IMR-90 (cell line): Measurements from ENCODE around the gene DHDH. TPM values are rescaled to one million over a fixed set of nuclear protein-coding genes. Genes with fewer than 3 reads are reported as not detected.

Experiments
- ATAC-seq: fragments of 200-7000 bp; cut with Tn5 transposase; 2 replicates; pipeline ENCODE4 v1.9.1; 2020; ENCODE audit warnings: low read depth, mild to moderate bottlenecking, moderate library complexity
- BruUV-seq: library from RNA; stranded (reverse); fragments of 400-500 nt; replicated peaks from 2 replicates; lab custom pipeline; 2021; lab: Mats Ljungman, UMichigan
- CTCF ChIA-PET: fragments of 300-600 bp; formaldehyde crosslinking; extraction: SDS; loops from one replicate; lab custom pipeline; 2021; ENCODE audit warnings: antibody characterized with exemption; lab: Yijun Ruan, JAX
- POLR2A ChIA-PET: fragments of 300-600 bp; sonication (Branson Sonifier 250); formaldehyde crosslinking; loops from one replicate; lab custom pipeline; 2022; ENCODE audit warnings: antibody characterized with exemption; ENCODE audit not compliant: unreplicated experiment; lab: Charles Lee
- DNase-seq: peaks from one replicate; pipeline ENCODE4 v3.0.0; 2013
- H2AFZ ChIP-seq: replicated peaks from 2 replicates; pipeline ENCODE3; 2013; ENCODE audit warnings: low read length, mild to moderate bottlenecking; ENCODE audit not compliant: poor library complexity
- H2AK5ac ChIP-seq: 2 replicates; pipeline ENCODE4 v1.6.1; 2013; ENCODE audit warnings: low read depth, low read length, inconsistent platforms
- H2AK9ac ChIP-seq: replicated peaks from 2 replicates; pipeline ENCODE3; 2013; ENCODE audit warnings: mild to moderate bottlenecking, low read depth, low read length, moderate library complexity; ENCODE audit not compliant: poor library complexity
- H2BK120ac ChIP-seq: 2 replicates; pipeline ENCODE4 v1.6.1; 2013; ENCODE audit warnings: low read depth, low read length, inconsistent platforms
- H2BK15ac ChIP-seq: 3 replicates; pipeline ENCODE4 v1.6.1; 2013; ENCODE audit warnings: low read depth, low read length, inconsistent platforms
- H2BK20ac ChIP-seq: 2 replicates; pipeline ENCODE4 v1.6.1; 2013; ENCODE audit warnings: low read depth, mild to moderate bottlenecking, inconsistent platforms, low read length, moderate library complexity
- H2BK5ac ChIP-seq: 2 replicates; pipeline ENCODE4 v1.6.1; 2013; ENCODE audit warnings: mild to moderate bottlenecking, low read depth, low read length, inconsistent platforms; ENCODE audit not compliant: poor library complexity, severe bottlenecking
- H3K14ac ChIP-seq: replicated peaks from 2 replicates; pipeline ENCODE4 v1.6.1; 2013; ENCODE audit warnings: low read depth, low read length, inconsistent platforms
- H3K18ac ChIP-seq: 2 replicates; pipeline ENCODE4 v1.6.1; 2013; ENCODE audit warnings: low read depth, low read length, control low read depth
- H3K23ac ChIP-seq: 2 replicates; pipeline ENCODE4 v1.6.1; 2013; ENCODE audit warnings: low read depth, low read length, inconsistent platforms
- H3K27ac ChIP-seq: 2 replicates; pipeline ENCODE4 v1.5.1; 2013; ENCODE audit warnings: mild to moderate bottlenecking, control low read depth, low read length; ENCODE audit not compliant: insufficient read depth
- H3K27me3 ChIP-seq: 2 replicates; pipeline ENCODE4 v1.6.1; 2013; ENCODE audit warnings: low read length; ENCODE audit not compliant: control insufficient read depth, insufficient read depth
- H3K36me3 ChIP-seq: 2 replicates; pipeline ENCODE4 v1.6.1; 2013; ENCODE audit warnings: low read length, mixed read lengths; ENCODE audit not compliant: control insufficient read depth, insufficient read depth
- H3K4ac ChIP-seq: 2 replicates; pipeline ENCODE4 v1.6.1; 2013; ENCODE audit warnings: low read depth, low read length, inconsistent platforms
- H3K4me1 ChIP-seq: 2 replicates; pipeline ENCODE4 v1.6.1; 2013; ENCODE audit warnings: low read length, mixed read lengths; ENCODE audit not compliant: control insufficient read depth, insufficient read depth
- H3K4me2 ChIP-seq: 2 replicates; pipeline ENCODE4 v1.6.1; 2013; ENCODE audit warnings: low read depth, mild to moderate bottlenecking, control low read depth, low read length, moderate library complexity
- H3K4me3 ChIP-seq: 2 replicates; pipeline ENCODE4 v1.5.1; 2013; ENCODE audit warnings: low read depth, mild to moderate bottlenecking, control low read depth, low read length, moderate library complexity; ENCODE audit not compliant: insufficient read depth
- H3K56ac ChIP-seq: 2 replicates; pipeline ENCODE4 v1.6.1; 2013; ENCODE audit warnings: low read length, inconsistent platforms; ENCODE audit not compliant: insufficient read depth; ENCODE audit errors: extremely low read depth
- H3K79me1 ChIP-seq, 2 experiments: 2 replicates each; pipeline ENCODE4 v1.6.1; 2013; ENCODE audit warnings: low read length in 2 of 2, inconsistent platforms in 1 of 2, low read depth in 1 of 2
- H3K9ac ChIP-seq: 2 replicates; pipeline ENCODE4 v1.6.1; 2013; ENCODE audit warnings: low read depth, low read length, control low read depth
- H3K9me1 ChIP-seq: 2 replicates; pipeline ENCODE4 v1.6.1; 2013; ENCODE audit warnings: low read length, inconsistent platforms; ENCODE audit not compliant: insufficient read depth
- H3K9me3 ChIP-seq: 2 replicates; pipeline ENCODE4 v1.6.1; 2013; ENCODE audit warnings: low read length; ENCODE audit not compliant: control insufficient read depth, insufficient read depth
- H4K20me1 ChIP-seq: 2 replicates; pipeline ENCODE4 v1.6.1; 2013; ENCODE audit warnings: low read length, inconsistent platforms; ENCODE audit not compliant: insufficient read depth
- H4K5ac ChIP-seq: 2 replicates; pipeline ENCODE4 v1.6.1; 2013; ENCODE audit warnings: mild to moderate bottlenecking, low read depth, low read length, control low read depth
- H4K8ac ChIP-seq, 2 experiments: 2 replicates each; pipeline ENCODE4 v1.6.1; 2013; ENCODE audit warnings: low read depth in 2 of 2, low read length in 2 of 2, control low read depth in 1 of 2, inconsistent platforms in 1 of 2
- H4K91ac ChIP-seq: 2 replicates; pipeline ENCODE4 v1.6.1; 2013; ENCODE audit warnings: low read depth, low read length, inconsistent platforms; ENCODE audit not compliant: insufficient read depth
- BHLHE40 ChIP-seq: fragments of 150-350 bp; IDR thresholded peaks from 2 replicates; pipeline ENCODE4 v1.6.1; 2016; ENCODE audit warnings: mild to moderate bottlenecking, low read depth, low read length
- CHD1 ChIP-seq: IDR thresholded peaks from 2 replicates; pipeline ENCODE4 v1.6.1; 2012; ENCODE audit warnings: low read depth, low read length, improper control_type of control experiment
- CTCF ChIP-seq: conservative IDR thresholded peaks from 2 replicates; pipeline ENCODE4 v1.5.1; 2012; ENCODE audit warnings: mild to moderate bottlenecking, low read depth, low read length, improper control_type of control experiment
- MAZ ChIP-seq: IDR thresholded peaks from 2 replicates; pipeline ENCODE4 v1.6.1; 2012; ENCODE audit warnings: low read depth, mild to moderate bottlenecking, low read length, improper control_type of control experiment, moderate library complexity, borderline replicate concordance
- MXI1 ChIP-seq: IDR thresholded peaks from 2 replicates; pipeline ENCODE4 v1.6.1; 2012; ENCODE audit warnings: low read depth, mild to moderate bottlenecking, low read length, moderate library complexity, borderline replicate concordance
- NFE2L2 ChIP-seq: fragments of 150-350 bp; IDR thresholded peaks from 2 replicates; pipeline ENCODE4 v1.6.1; 2016; ENCODE audit warnings: low read depth, mild to moderate bottlenecking, low read length
- POLR2A ChIP-seq: IDR thresholded peaks from 2 replicates; pipeline ENCODE4 v1.6.1; 2012; ENCODE audit warnings: mild to moderate bottlenecking, low read depth, low read length
- RCOR1 ChIP-seq: IDR thresholded peaks from 2 replicates; pipeline ENCODE4 v1.6.1; 2012; ENCODE audit warnings: mild to moderate bottlenecking, low read length, improper control_type of control experiment; ENCODE audit not compliant: insufficient replicate concordance
- SMC3 ChIP-seq: fragments of 150-350 bp; IDR thresholded peaks from 2 replicates; pipeline ENCODE4 v1.6.1; 2016; ENCODE audit warnings: low read depth, mild to moderate bottlenecking, antibody characterized with exemption, low read length, moderate library complexity
- USF2 ChIP-seq: fragments of 150-350 bp; IDR thresholded peaks from 2 replicates; pipeline ENCODE4 v1.6.1; 2017; ENCODE audit warnings: mild to moderate bottlenecking, antibody characterized with exemption, low read length, low read depth
- WGBS, 2 experiments: methylation state at CpG; one replicate each; pipeline versions ENCODE4 v1.1.5 to v1.1.7; 2013; ENCODE audit warnings: missing lambda C conversion rate in 2 of 2; ENCODE audit not compliant: insufficient read length in 1 of 2; ENCODE audit errors: extremely low coverage in 2 of 2; 5-methylcytosine and 5-hydroxymethylcytosine counted together
- dilution Hi-C: fragments of 300-500 bp; cut with HindIII; formaldehyde crosslinking; loops from one replicate; pipeline ENCODE4 v1.14.3; 2018; ENCODE audit warnings: low sequenced_read_pairs; ENCODE audit not compliant: unreplicated experiment
- in situ Hi-C: fragments of 300-500 bp; cut with MboI; formaldehyde crosslinking; loops from 3 replicates; pipeline ENCODE4 v1.14.3; 2019; ENCODE audit warnings: low sequenced_read_pairs, inconsistent platforms, mixed read lengths
- intact Hi-C: fragments of 100-400 bp; cut with micrococcal nuclease; formaldehyde crosslinking; loops from 2 replicates; pipeline ENCODE4 v1.10.0; 2022
- polyA plus RNA-seq, 3 experiments: library from polyadenylated mRNA; depleted of rRNA; stranded (reverse); fragments of >200 nt; gene quantifications; 2 replicates each; pipeline ENCODE4 v1.2.3, GENCODE V29; 2012; ENCODE audit warnings: low replicate concordance in 1 of 3
- total RNA-seq: library from RNA; depleted of rRNA; stranded (reverse); fragments of >200 nt; gene quantifications from 2 replicates; pipeline ENCODE4 v1.2.3, GENCODE V29; 2012

The DHDH gene
- total and polyA plus RNA-seq, 2 of the 4 experiments (the other 2 are of a cell fraction): 0.36 to 0.53 TPM

DNA sequence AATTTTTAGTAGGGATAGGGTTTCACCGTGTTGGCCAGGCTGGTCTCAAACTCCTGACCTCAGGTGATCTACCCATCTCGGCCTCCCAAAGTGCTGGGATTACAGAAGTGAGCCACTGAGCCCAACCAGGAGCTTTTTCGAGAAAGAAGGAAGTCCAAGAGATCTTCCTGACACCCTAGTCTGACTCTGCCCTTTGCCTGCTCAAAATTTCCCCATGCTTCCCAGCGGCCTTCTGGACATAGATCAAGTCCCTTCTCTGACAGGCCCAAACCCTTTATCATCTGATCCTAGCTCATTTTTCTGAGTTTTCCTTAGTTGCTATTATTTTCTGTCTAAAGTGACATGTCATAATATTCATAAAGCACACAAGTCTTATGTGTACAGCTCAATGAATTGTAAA lies 19.6 kb downstream of the DHDH start (continued):
- TF ChIP-seq USF2: no peak

DNA sequence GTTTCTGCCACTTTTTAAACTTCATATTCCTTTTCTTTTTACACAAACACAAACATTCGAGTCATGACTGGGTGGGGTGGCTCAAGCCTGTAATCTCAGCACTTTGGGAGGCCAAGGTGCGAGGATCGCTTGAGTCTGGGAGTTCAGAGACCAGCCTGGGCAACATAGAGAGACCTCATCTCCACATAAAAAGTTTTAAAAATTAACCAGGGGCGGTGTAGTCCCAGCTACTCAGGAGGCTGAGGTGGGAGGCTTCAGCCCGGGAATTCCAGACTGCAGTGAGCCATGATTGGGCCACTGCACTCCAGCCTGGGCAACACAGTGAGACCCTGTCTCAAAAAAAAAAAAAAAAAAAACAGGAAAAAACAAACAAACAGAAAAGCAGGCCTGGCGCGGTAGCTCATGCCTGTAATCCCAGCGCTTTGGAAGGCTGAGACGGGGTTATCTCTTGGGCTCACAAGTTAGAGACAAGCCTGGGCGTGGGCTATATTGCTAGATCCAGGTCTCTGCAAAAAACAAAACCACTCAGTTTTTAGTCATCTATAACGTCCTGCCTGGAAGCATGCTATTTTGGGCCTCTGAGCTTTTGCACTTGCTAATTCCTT lies 20.6 kb downstream of the DHDH start:
- H4K91ac ChIP-seq: peak overlapping the region; percentile 65
- H3K36me3 ChIP-seq: peaks cover 11% of the 10 kb centered on the region
- H3K4me3 ChIP-seq: peak overlapping the region; percentile 93
- DNase-seq: no peak
- H3K27me3 ChIP-seq: no peaks in the 10 kb centered on the region
- no peaks in the 10 kb centered on the region for H3K9me3 ChIP-seq
- no TSS peak for BruUV-seq
- H3K23ac ChIP-seq: peak overlapping the region; percentile 12
- peaks cover 15% of the 10 kb centered on the region for H3K9me1 ChIP-seq
- H3K14ac ChIP-seq: peak overlapping the region; percentile 46
- POLR2A ChIA-PET: interaction anchor here (0.6 to 1.3 kb wide), 3 partner anchors 10 to 117 kb away, joined by 4 to 7 read pairs (median 6); no protein-coding TSS in a partner anchor
- H2BK15ac ChIP-seq: no peak overlapping the region
- 0 out of 2 replicates have a peak, but pooled peaks cover 2% of the 10 kb centered on the region for H4K20me1 ChIP-seq
- H2AFZ ChIP-seq: peak overlapping the region; percentile 90
- no peak overlapping the region; the same call in 1 of the 2 replicates for H2BK20ac ChIP-seq
- intact Hi-C loops: loop anchor here (2.0 kb wide), 1 partner anchor 53 kb away; the partner anchor contains the start of gene NUCB1
- H3K18ac ChIP-seq: peak overlapping the region; percentile 30; the same call in 1 of the 2 replicates
- H3K79me1 ChIP-seq: peaks cover 19 to 38% of the 10 kb centered on the region in 2 experiments
- TF ChIP-seq MAZ: no peak
- TF ChIP-seq POLR2A: no peak
- no peak for TF ChIP-seq CTCF
- no peak for TF ChIP-seq MXI1
- no peak for TF ChIP-seq NFE2L2
- TF ChIP-seq BHLHE40: no peak
- TF ChIP-seq RCOR1: no peak
- no peak for TF ChIP-seq SMC3
- no peak for TF ChIP-seq CHD1
- H3K56ac ChIP-seq: peak overlapping the region; percentile 63
- ATAC-seq: no peak
- dilution Hi-C loops: no loop called here
- peak overlapping the region; percentile 8 for H2BK5ac ChIP-seq
- H2BK120ac ChIP-seq: peak overlapping the region; percentile 21
- in situ Hi-C loops: no loop called here
- peak overlapping the region; percentile 55 for H3K27ac ChIP-seq
- H3K9ac ChIP-seq: peak overlapping the region; percentile 59
- WGBS, 2 experiments: 53% methylated on average over 3 of the region's 11 CpGs; no CpG with 5 or more reads in 1 of the 2 experiments
- CTCF ChIA-PET: no interaction called here
- H4K8ac ChIP-seq: peak overlapping the region; percentile 85 to 89
- H2AK9ac ChIP-seq: peak overlapping the region; percentile 71
- peak overlapping the region; percentile 73 for H4K5ac ChIP-seq
- peak overlapping the region; percentile 5; the same call in 1 of the 2 replicates for H2AK5ac ChIP-seq
- peaks cover 8% of the 10 kb centered on the region for H3K4me1 ChIP-seq
- H3K4me2 ChIP-seq: peak overlapping the region; percentile 83
- H3K4ac ChIP-seq: peak overlapping the region; percentile 54
